IMR-90 (cell line): ENCODE data around the gene EFCAB5. TPM values are rescaled to one million over a fixed set of nuclear protein-coding genes. Genes with fewer than 3 reads are reported as not detected.
"Not testable (repeated sequence)": the region's sequence is repeated elsewhere in the genome, so short reads cannot be mapped to it uniquely, and the experiment has no call there.

Source experiments
- ATAC-seq: fragments of 200-7000 bp; cut with Tn5 transposase; 2 replicates; pipeline ENCODE4 v1.9.1; 2020; ENCODE audit warnings: low read depth, mild to moderate bottlenecking, moderate library complexity
- BruUV-seq: library from RNA; stranded (reverse); fragments of 400-500 nt; replicated peaks from 2 replicates; lab custom pipeline; 2021; lab: Mats Ljungman, UMichigan
- CTCF ChIA-PET: fragments of 300-600 bp; formaldehyde crosslinking; extraction: SDS; loops from one replicate; lab custom pipeline; 2021; ENCODE audit warnings: antibody characterized with exemption; lab: Yijun Ruan, JAX
- POLR2A ChIA-PET: fragments of 300-600 bp; sonication (Branson Sonifier 250); formaldehyde crosslinking; loops from one replicate; lab custom pipeline; 2022; ENCODE audit warnings: antibody characterized with exemption; ENCODE audit not compliant: unreplicated experiment; lab: Charles Lee
- DNase-seq: peaks from one replicate; pipeline ENCODE4 v3.0.0; 2013
- H2AFZ ChIP-seq: replicated peaks from 2 replicates; pipeline ENCODE3; 2013; ENCODE audit warnings: low read length, mild to moderate bottlenecking; ENCODE audit not compliant: poor library complexity
- H2AK5ac ChIP-seq: 2 replicates; pipeline ENCODE4 v1.6.1; 2013; ENCODE audit warnings: low read depth, low read length, inconsistent platforms
- H2AK9ac ChIP-seq: replicated peaks from 2 replicates; pipeline ENCODE3; 2013; ENCODE audit warnings: mild to moderate bottlenecking, low read depth, low read length, moderate library complexity; ENCODE audit not compliant: poor library complexity
- H2BK120ac ChIP-seq: 2 replicates; pipeline ENCODE4 v1.6.1; 2013; ENCODE audit warnings: low read depth, low read length, inconsistent platforms
- H2BK15ac ChIP-seq: 3 replicates; pipeline ENCODE4 v1.6.1; 2013; ENCODE audit warnings: low read depth, low read length, inconsistent platforms
- H2BK20ac ChIP-seq: 2 replicates; pipeline ENCODE4 v1.6.1; 2013; ENCODE audit warnings: low read depth, mild to moderate bottlenecking, inconsistent platforms, low read length, moderate library complexity
- H2BK5ac ChIP-seq: 2 replicates; pipeline ENCODE4 v1.6.1; 2013; ENCODE audit warnings: mild to moderate bottlenecking, low read depth, low read length, inconsistent platforms; ENCODE audit not compliant: poor library complexity, severe bottlenecking
- H3K14ac ChIP-seq: replicated peaks from 2 replicates; pipeline ENCODE4 v1.6.1; 2013; ENCODE audit warnings: low read depth, low read length, inconsistent platforms
- H3K18ac ChIP-seq: 2 replicates; pipeline ENCODE4 v1.6.1; 2013; ENCODE audit warnings: low read depth, low read length, control low read depth
- H3K23ac ChIP-seq: 2 replicates; pipeline ENCODE4 v1.6.1; 2013; ENCODE audit warnings: low read depth, low read length, inconsistent platforms
- H3K27ac ChIP-seq: 2 replicates; pipeline ENCODE4 v1.5.1; 2013; ENCODE audit warnings: mild to moderate bottlenecking, control low read depth, low read length; ENCODE audit not compliant: insufficient read depth
- H3K27me3 ChIP-seq: 2 replicates; pipeline ENCODE4 v1.6.1; 2013; ENCODE audit warnings: low read length; ENCODE audit not compliant: control insufficient read depth, insufficient read depth
- H3K36me3 ChIP-seq: 2 replicates; pipeline ENCODE4 v1.6.1; 2013; ENCODE audit warnings: low read length, mixed read lengths; ENCODE audit not compliant: control insufficient read depth, insufficient read depth
- H3K4ac ChIP-seq: 2 replicates; pipeline ENCODE4 v1.6.1; 2013; ENCODE audit warnings: low read depth, low read length, inconsistent platforms
- H3K4me1 ChIP-seq: 2 replicates; pipeline ENCODE4 v1.6.1; 2013; ENCODE audit warnings: low read length, mixed read lengths; ENCODE audit not compliant: control insufficient read depth, insufficient read depth
- H3K4me2 ChIP-seq: 2 replicates; pipeline ENCODE4 v1.6.1; 2013; ENCODE audit warnings: low read depth, mild to moderate bottlenecking, control low read depth, low read length, moderate library complexity
- H3K4me3 ChIP-seq: 2 replicates; pipeline ENCODE4 v1.5.1; 2013; ENCODE audit warnings: low read depth, mild to moderate bottlenecking, control low read depth, low read length, moderate library complexity; ENCODE audit not compliant: insufficient read depth
- H3K56ac ChIP-seq: 2 replicates; pipeline ENCODE4 v1.6.1; 2013; ENCODE audit warnings: low read length, inconsistent platforms; ENCODE audit not compliant: insufficient read depth; ENCODE audit errors: extremely low read depth
- H3K79me1 ChIP-seq, 2 experiments: 2 replicates each; pipeline ENCODE4 v1.6.1; 2013; ENCODE audit warnings: low read length in 2 of 2, inconsistent platforms in 1 of 2, low read depth in 1 of 2
- H3K9ac ChIP-seq: 2 replicates; pipeline ENCODE4 v1.6.1; 2013; ENCODE audit warnings: low read depth, low read length, control low read depth
- H3K9me1 ChIP-seq: 2 replicates; pipeline ENCODE4 v1.6.1; 2013; ENCODE audit warnings: low read length, inconsistent platforms; ENCODE audit not compliant: insufficient read depth
- H3K9me3 ChIP-seq: 2 replicates; pipeline ENCODE4 v1.6.1; 2013; ENCODE audit warnings: low read length; ENCODE audit not compliant: control insufficient read depth, insufficient read depth
- H4K20me1 ChIP-seq: 2 replicates; pipeline ENCODE4 v1.6.1; 2013; ENCODE audit warnings: low read length, inconsistent platforms; ENCODE audit not compliant: insufficient read depth
- H4K5ac ChIP-seq: 2 replicates; pipeline ENCODE4 v1.6.1; 2013; ENCODE audit warnings: mild to moderate bottlenecking, low read depth, low read length, control low read depth
- H4K8ac ChIP-seq, 2 experiments: 2 replicates each; pipeline ENCODE4 v1.6.1; 2013; ENCODE audit warnings: low read depth in 2 of 2, low read length in 2 of 2, control low read depth in 1 of 2, inconsistent platforms in 1 of 2
- H4K91ac ChIP-seq: 2 replicates; pipeline ENCODE4 v1.6.1; 2013; ENCODE audit warnings: low read depth, low read length, inconsistent platforms; ENCODE audit not compliant: insufficient read depth
- WGBS, 2 experiments: methylation state at CpG; one replicate each; pipeline versions ENCODE4 v1.1.5 to v1.1.7; 2013; ENCODE audit warnings: missing lambda C conversion rate in 2 of 2; ENCODE audit not compliant: insufficient read length in 1 of 2; ENCODE audit errors: extremely low coverage in 2 of 2; 5-methylcytosine and 5-hydroxymethylcytosine counted together
- dilution Hi-C: fragments of 300-500 bp; cut with HindIII; formaldehyde crosslinking; loops from one replicate; pipeline ENCODE4 v1.14.3; 2018; ENCODE audit warnings: low sequenced_read_pairs; ENCODE audit not compliant: unreplicated experiment
- in situ Hi-C: fragments of 300-500 bp; cut with MboI; formaldehyde crosslinking; loops from 3 replicates; pipeline ENCODE4 v1.14.3; 2019; ENCODE audit warnings: low sequenced_read_pairs, inconsistent platforms, mixed read lengths
- intact Hi-C: fragments of 100-400 bp; cut with micrococcal nuclease; formaldehyde crosslinking; loops from 2 replicates; pipeline ENCODE4 v1.10.0; 2022
- polyA plus RNA-seq, 3 experiments: library from polyadenylated mRNA; depleted of rRNA; stranded (reverse); fragments of >200 nt; gene quantifications; 2 replicates each; pipeline ENCODE4 v1.2.3, GENCODE V29; 2012; ENCODE audit warnings: low replicate concordance in 1 of 3
- total RNA-seq: library from RNA; depleted of rRNA; stranded (reverse); fragments of >200 nt; gene quantifications from 2 replicates; pipeline ENCODE4 v1.2.3, GENCODE V29; 2012

Gene EFCAB5
- total and polyA plus RNA-seq, 2 of the 4 experiments (the other 2 are of a cell fraction), result 0.14 TPM; not detected in 1

GRCh38 chr17:30118635-30119034 lies 177.2 kb downstream of the EFCAB5 start:
- H2BK15ac ChIP-seq, H3K23ac ChIP-seq, H3K4me3 ChIP-seq, POLR2A ChIA-PET, H3K56ac ChIP-seq, H4K8ac ChIP-seq, ATAC-seq, H3K27ac ChIP-seq, H3K27me3 ChIP-seq, H4K91ac ChIP-seq, dilution Hi-C loops, H3K9me3 ChIP-seq, H3K18ac ChIP-seq, H4K5ac ChIP-seq, H2AK9ac ChIP-seq, intact Hi-C loops, H2BK5ac ChIP-seq, H3K4me2 ChIP-seq, DNase-seq, BruUV-seq, H3K9ac ChIP-seq, H2BK20ac ChIP-seq, H3K4ac ChIP-seq, H3K36me3 ChIP-seq, H2AK5ac ChIP-seq, H3K14ac ChIP-seq, H3K9me1 ChIP-seq, H2AFZ ChIP-seq, H3K4me1 ChIP-seq, H2BK120ac ChIP-seq: not testable (repeated sequence)
- in situ Hi-C loops, result loop anchor here (5.0 kb wide), 1 partner anchor 164 kb away; no protein-coding TSS in a partner anchor
- no CpG with 5 or more reads among the region's 7 CpGs for WGBS, 2 experiments
- H3K79me1 ChIP-seq, result peaks cover 6 to 34% of the 10 kb centered on the region in 2 experiments; a peak in 2 of 4 replicates
- H4K20me1 ChIP-seq, result peaks cover 19% of the 10 kb centered on the region
- CTCF ChIA-PET, result interaction anchor here (0.6 kb wide), 1 partner anchor 826 kb away, joined by 3 read pairs; no protein-coding TSS in a partner anchor
